Keratinocyte (primary cell): ENCODE measurements around the gene ZNF14.

ENCODE experiments used
- CTCF ChIP-seq, 3 experiments: IDR thresholded peaks in 1 of 3; conservative IDR thresholded peaks in 1 of 3; optimal IDR thresholded peaks in 1 of 3; 2 replicates in 2 of 3; 3 replicates in 1 of 3; pipeline versions ENCODE3 to v1.5.1; 2011; ENCODE audit warnings: low read length in 3 of 3, mild to moderate bottlenecking in 3 of 3, moderate library complexity in 2 of 3, control low read depth in 1 of 3, inconsistent platforms in 1 of 3; ENCODE audit not compliant: insufficient read depth in 2 of 3; ENCODE audit errors: extremely low read depth in 1 of 3
- EZH2 ChIP-seq: IDR thresholded peaks from one replicate; pipeline ENCODE4 v1.6.1; 2012; ENCODE audit warnings: inconsistent platforms, mild to moderate bottlenecking, low read length, moderate library complexity

- TF ChIP-seq CTCF (optimal IDR thresholded peaks at IDR 0.05 in 1 of 3, IDR thresholded peaks at IDR 0.05 in 1 of 3, conservative IDR thresholded peaks at IDR 0.05 in 1 of 3; ENCODE audit: extremely low read depth in 1 of 3, insufficient read depth in 2 of 3, low read length in 3 of 3) (no peak), EZH2 (no peak)
These were observed 70.6 kb downstream of the ZNF14 start for GRCh38 chr19:19662344-19662743.
